Hair follicular keratinocyte (primary cell): ENCODE results near the gene RHOB. TPM values are rescaled to one million over a fixed set of nuclear protein-coding genes. Genes with fewer than 3 reads are reported as not detected.

Source experiments
- total RNA-seq: library from RNA; depleted of rRNA; stranded (reverse); fragments of >200 nt; gene quantifications from 2 replicates; pipeline ENCODE4 v1.2.3, GENCODE V29; 2015

The RHOB gene
- 109 and 133 TPM in 2 replicates for total RNA-seq

DNA sequence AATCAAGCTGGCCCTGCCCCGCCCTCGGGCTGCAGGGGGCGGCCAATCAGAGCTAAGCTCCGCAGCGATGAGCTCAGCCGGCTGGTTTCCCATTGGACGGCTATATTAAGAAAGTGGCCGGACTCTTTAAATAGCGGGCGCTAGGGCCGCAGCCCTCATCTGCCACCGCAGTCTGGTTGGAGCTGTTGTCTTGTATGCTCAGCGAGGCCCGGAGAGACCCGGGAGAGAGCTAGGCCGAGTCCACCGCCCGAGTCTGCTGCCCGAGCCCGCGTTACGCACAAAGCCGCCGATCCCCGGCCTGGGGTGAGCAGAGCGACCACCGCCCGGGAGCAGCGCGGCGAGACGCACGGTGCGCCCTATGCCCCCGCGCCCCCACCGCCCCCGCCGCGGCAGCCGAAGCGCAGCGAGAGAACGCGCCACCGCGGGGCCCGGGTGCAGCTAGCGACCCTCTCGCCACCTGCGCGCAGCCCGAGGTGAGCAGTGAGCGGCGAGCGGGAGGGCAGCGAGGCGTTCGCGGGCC, at the start of gene RHOB:
Gene RHOB, plus strand, starts transcription at position 158 of the 520 bp plus-strand sequence. CDS start 392 bp downstream, outside the sequence.

Other genes starting within 250 kb of the RHOB start
- gene SDC1, start 221.9 kb upstream of the RHOB start, total RNA-seq: 1,259 and 1,658 TPM in 2 replicates
- 13.7 and 15.6 TPM in 2 replicates for gene PUM2, start 96.2 kb upstream of the RHOB start, total RNA-seq
- 27.4 and 27.8 TPM in 2 replicates for gene HS1BP3, start 204.0 kb downstream of the RHOB start, total RNA-seq
- not detected in 2 replicates for gene GDF7, start 220.1 kb downstream of the RHOB start, total RNA-seq